Measurements from ENCODE around the gene UBE2V1.
"Not testable (repeated sequence)": the region's sequence is repeated elsewhere in the genome, so short reads cannot be mapped to it uniquely, and the experiment has no call there.

The UBE2V1 gene

GRCh38 chr20:50113420-50114224, 672 bp upstream of the UBE2V1 start:
- DNase-seq: no peak

- DNase-seq: no peak
These were observed 988 bp downstream of the UBE2V1 start for GRCh38 chr20:50111829-50112495.

GRCh38 chr20:50111120-50111828, 1.7 kb downstream of the UBE2V1 start:
- no peak for DNase-seq

- no peak for DNase-seq
These were observed 2.6 kb downstream of the UBE2V1 start for GRCh38 chr20:50110141-50111047.

- no peak for DNase-seq
These were observed 4.3 kb downstream of the UBE2V1 start for GRCh38 chr20:50108556-50109235.

- no peak for DNase-seq
These were observed 5.1 kb downstream of the UBE2V1 start for GRCh38 chr20:50107796-50108331.

- DNase-seq: no peak
These were observed 5.8 kb downstream of the UBE2V1 start for GRCh38 chr20:50107086-50107660.

GRCh38 chr20:50106669-50107068, 6.3 kb downstream of the UBE2V1 start:
- not testable (repeated sequence) for DNase-seq

- not testable (repeated sequence) for DNase-seq
These were observed 9.4 kb downstream of the UBE2V1 start for GRCh38 chr20:50103464-50104107.

GRCh38 chr20:50102551-50102950, 10.4 kb downstream of the UBE2V1 start:
- DNase-seq: not testable (repeated sequence)

GRCh38 chr20:50101887-50102286, 11.1 kb downstream of the UBE2V1 start:
- no peak for DNase-seq

- DNase-seq: no peak
These were observed 11.7 kb downstream of the UBE2V1 start for GRCh38 chr20:50101281-50101680.

- no peak for DNase-seq
These were observed 12.4 kb downstream of the UBE2V1 start for GRCh38 chr20:50100552-50100951.

GRCh38 chr20:50099565-50099991, 13.4 kb downstream of the UBE2V1 start:
- no peak for DNase-seq

- DNase-seq: no peak
These were observed 13.8 kb downstream of the UBE2V1 start for GRCh38 chr20:50099113-50099512.

GRCh38 chr20:50098259-50098658, 14.7 kb downstream of the UBE2V1 start:
- DNase-seq: no peak

GRCh38 chr20:50097843-50098242, 15.1 kb downstream of the UBE2V1 start:
- DNase-seq: no peak

GRCh38 chr20:50096237-50096636, 16.7 kb downstream of the UBE2V1 start:
- DNase-seq: no peak

GRCh38 chr20:50095476-50096078, 17.4 kb downstream of the UBE2V1 start:
- no peak for DNase-seq

- no peak for DNase-seq
These were observed 18.4 kb downstream of the UBE2V1 start for GRCh38 chr20:50094522-50094921.

Data from NCI-H1105 treated with DMSO at 0.1 percent for 48 hours (cell line).